GM12878 (cell line): ENCODE measurements around the gene SESN1.

Experiments used
- ATF3 ChIP-seq: IDR thresholded peaks from 2 replicates; pipeline ENCODE4 v1.6.1; 2011; ENCODE audit warnings: low read depth, mild to moderate bottlenecking, low read length, moderate library complexity, borderline replicate concordance; ENCODE audit errors: extremely low read depth
- CTCF ChIP-seq, 3 experiments: IDR thresholded peaks in 2 of 3; conservative IDR thresholded peaks in 1 of 3; 2 replicates each; pipeline ENCODE4 v1.5.1; 2011; ENCODE audit warnings: low read depth in 3 of 3, low read length in 3 of 3, mild to moderate bottlenecking in 3 of 3, control low read depth in 2 of 3, moderate library complexity in 2 of 3, inconsistent platforms in 1 of 3, mixed read lengths in 1 of 3; ENCODE audit not compliant: control insufficient read depth in 2 of 3, insufficient read depth in 1 of 3; ENCODE audit errors: extremely low read depth in 1 of 3
- EP300 ChIP-seq, 2 experiments: fragments of 150-350 bp in 1 of 2; IDR thresholded peaks; 2 replicates each; pipeline ENCODE4 v1.6.1; 2011 to 2012; ENCODE audit warnings: low read depth in 2 of 2, low read length in 2 of 2, borderline replicate concordance in 1 of 2, improper control_type of control experiment in 1 of 2, inconsistent platforms in 1 of 2; ENCODE audit not compliant: control insufficient read depth in 1 of 2
- MYC ChIP-seq: IDR thresholded peaks from 2 replicates; pipeline ENCODE4 v1.6.1; 2011; ENCODE audit warnings: mild to moderate bottlenecking, low read length, moderate library complexity, inconsistent platforms; ENCODE audit not compliant: insufficient read depth, insufficient replicate concordance, insufficient read length, severe bottlenecking
- POLR2AphosphoS5 ChIP-seq: IDR thresholded peaks from 2 replicates; pipeline ENCODE4 v1.6.1; 2011; ENCODE audit warnings: mild to moderate bottlenecking, low read length, inconsistent platforms
- SMAD1 ChIP-seq: fragments of 450-650 bp; IDR thresholded peaks from 2 replicates; pipeline ENCODE4 v1.6.1; 2018; ENCODE audit warnings: mild to moderate bottlenecking, low read depth; ENCODE audit not compliant: partially characterized antibody
- TBL1XR1 ChIP-seq: IDR thresholded peaks from 2 replicates; pipeline ENCODE4 v1.6.1; 2012; ENCODE audit warnings: low read depth, low read length, improper control_type of control experiment

- TF ChIP-seq EP300 (IDR thresholded peaks at IDR 0.05; ENCODE audit: borderline replicate concordance in 1 of 2, control insufficient read depth in 1 of 2, low read depth in 2 of 2, low read length in 2 of 2) (no peak), TBL1XR1 (no peak), CTCF (IDR thresholded peaks at IDR 0.05 in 2 of 3, conservative IDR thresholded peaks at IDR 0.05 in 1 of 3; ENCODE audit: control insufficient read depth in 2 of 3, extremely low read depth in 1 of 3, insufficient read depth in 1 of 3, low read depth in 3 of 3, low read length in 3 of 3) (no peak), POLR2AphosphoS5 (no peak), ATF3 (no peak), MYC (no peak), SMAD1 (no peak)
Observed at GRCh38 chr6:109103942-109104341, 9.3 kb upstream of the SESN1 start.
